T47D (cell line): Measurements from ENCODE around the gene ERVMER34-1.
A peak's percentile ranks its signal among the peaks of the same experiment; 100 is the strongest.

ENCODE experiments used
- DNase-seq, 2 experiments: peaks; one replicate each; pipeline versions ENCODE4 v3.0.0 to v3.0.0-alpha.2; 2011 to 2012; ENCODE audit warnings: low read depth in 1 of 2, low spot score in 1 of 2
- JUND ChIP-seq: IDR thresholded peaks from 2 replicates; pipeline ENCODE4 v1.6.1; 2012; ENCODE audit warnings: low read depth
- in situ Hi-C: cut with HindIII; loops from 2 replicates; pipeline ENCODE4 v1.10.0; 2016; ENCODE audit warnings: low sequenced_read_pairs, low pct_unique_long_range_greater_than_20kb

Gene ERVMER34-1

DNA sequence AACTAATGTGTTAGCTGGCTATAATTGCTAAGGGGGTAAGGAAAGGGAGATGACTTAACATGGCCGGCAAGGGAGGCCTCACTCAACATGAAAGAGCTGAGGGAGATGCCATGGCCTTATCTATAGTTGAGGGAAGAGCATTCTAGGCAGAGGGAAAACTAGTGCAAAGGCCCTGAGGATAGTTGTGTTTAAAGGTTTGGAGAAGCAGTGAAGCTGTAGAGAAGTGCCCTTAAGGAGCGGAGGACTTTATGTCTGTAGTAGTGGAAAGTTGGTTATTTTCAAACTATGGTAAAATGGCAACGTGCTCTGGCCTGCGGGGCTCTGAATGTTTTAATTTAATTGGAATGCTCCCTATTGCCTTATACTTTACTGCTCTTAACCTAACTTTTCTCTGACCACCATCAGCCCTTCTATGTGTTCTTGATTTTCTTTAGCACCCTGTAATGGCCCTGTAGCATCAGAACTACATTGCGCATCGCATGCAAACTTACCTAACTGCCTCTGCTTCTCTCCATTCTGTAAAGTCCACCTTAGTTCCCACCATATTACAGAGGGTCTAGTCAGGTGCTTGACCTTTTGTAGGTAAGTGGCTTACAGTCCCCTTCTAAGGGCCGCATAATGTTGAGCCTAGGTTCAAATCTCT, 35.8 kb downstream of the ERVMER34-1 start:
- no peak for TF ChIP-seq JUND
- in situ Hi-C loops, result no loop called here
- DNase-seq, result no peak

DNA sequence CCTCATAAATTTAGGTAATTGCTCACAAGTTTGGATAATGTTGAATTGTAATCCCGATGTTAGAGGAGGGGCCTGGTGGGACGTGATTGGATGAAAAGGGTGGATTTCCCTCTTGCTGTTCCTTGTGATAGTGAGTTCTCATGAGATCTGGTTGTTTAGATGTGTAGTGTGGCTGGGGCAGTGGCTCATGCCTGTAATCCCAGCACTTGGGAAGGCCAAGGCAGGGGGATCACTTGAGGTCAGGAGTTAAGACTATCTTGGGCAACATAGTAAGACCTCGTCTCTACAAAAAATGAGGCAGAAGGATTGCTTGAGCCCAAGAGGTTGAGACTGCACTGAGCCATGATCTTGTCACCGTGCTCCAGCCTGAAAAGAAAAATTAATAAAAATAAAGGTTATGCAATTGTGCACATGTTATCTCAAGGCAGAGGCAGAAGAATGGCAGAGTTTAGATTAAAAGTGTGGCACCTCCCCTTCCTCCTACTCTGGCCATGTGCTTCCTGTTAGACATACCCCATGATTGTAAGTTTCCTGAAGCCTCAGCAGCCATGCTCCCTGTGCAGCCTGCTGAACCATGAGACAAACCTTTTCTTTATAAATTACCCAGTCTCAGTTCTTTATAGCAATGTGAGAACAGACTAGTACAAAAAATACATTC, 36.5 kb downstream of the ERVMER34-1 start:
- in situ Hi-C loops, result no loop called here
- no peak for DNase-seq
- no peak for TF ChIP-seq JUND

DNA sequence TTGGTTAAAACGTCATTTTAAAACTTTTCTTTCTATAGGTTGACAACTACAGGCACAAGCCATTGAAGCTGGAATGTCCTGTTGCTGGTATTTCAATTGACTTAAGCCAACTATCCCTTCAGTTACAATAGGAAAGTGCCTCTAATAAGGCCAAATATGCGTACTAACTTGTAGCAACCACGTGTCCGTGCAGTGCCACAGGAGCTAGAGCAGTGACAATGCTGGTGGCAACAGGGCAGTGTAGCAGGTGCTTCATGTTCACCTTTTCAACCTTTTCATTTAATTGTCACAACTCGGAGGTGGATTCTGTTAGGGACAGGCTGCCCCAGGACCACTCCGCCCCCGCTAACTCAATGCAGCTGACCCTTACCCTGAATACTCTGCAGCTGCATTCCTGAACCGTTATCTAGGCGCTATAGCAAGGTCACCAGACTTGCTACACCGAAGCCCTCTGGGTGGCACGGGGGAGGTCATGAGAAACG, 37.7 kb downstream of the ERVMER34-1 start:
- no peak for TF ChIP-seq JUND
- DNase-seq, result peak in 1 of 2 experiments; percentile 20
- in situ Hi-C loops, result no loop called here

DNA sequence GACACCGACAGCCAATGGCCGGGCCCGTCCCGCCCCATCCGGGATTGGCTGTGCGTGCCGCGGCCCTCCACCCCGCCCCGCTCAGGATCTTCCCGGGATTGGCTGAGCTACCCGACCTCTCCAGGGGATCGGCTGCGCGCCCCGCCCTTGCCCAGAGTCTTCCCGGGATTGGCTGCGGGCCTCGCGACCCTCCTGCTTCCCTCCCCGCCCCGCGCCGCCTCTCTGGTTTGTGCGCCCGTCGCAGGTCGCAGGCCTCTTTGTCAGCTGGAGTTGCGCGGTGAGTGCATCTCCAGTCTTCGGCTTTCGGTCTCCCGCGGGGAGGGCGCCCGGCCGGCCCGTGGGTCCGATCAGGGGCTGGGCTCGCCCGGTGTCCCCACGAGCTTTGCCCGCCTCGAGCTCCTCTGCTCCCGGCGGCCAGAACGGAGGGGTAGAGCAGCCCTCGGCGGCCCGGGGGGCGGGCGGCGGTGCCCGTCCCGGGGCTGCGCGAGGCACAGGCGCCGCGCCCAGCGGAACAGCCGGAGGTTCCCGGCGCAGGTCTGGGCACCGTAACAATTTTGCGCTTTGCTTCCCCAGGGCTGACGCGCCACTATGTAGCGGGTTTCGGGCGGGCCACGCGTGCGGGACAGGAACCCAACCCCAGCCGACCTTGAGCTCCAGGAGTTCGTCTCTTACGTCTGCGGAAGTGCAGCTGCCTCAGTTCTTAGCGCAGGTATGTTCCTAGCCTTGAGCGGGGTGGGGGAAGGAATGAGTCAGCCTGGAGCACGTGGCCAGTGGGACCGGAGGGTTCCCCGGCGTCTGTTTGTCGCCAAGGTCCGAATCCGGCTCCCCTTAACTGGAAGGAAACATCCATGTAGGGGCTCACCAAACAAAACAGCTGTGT, 38.7 kb downstream of the ERVMER34-1 start:
- peak; percentile 86 to 96 for DNase-seq
- in situ Hi-C loops, result no loop called here
- TF ChIP-seq JUND, result no peak

- in situ Hi-C loops, result no loop called here
- DNase-seq, result no peak
- TF ChIP-seq JUND, result no peak
These were observed 39.4 kb downstream of the ERVMER34-1 start for GRCh38 chr4:52711834-52712250.

GRCh38 chr4:52711272-52711671, 40.0 kb downstream of the ERVMER34-1 start:
- no peak for DNase-seq
- in situ Hi-C loops, result no loop called here
- no peak for TF ChIP-seq JUND

DNA sequence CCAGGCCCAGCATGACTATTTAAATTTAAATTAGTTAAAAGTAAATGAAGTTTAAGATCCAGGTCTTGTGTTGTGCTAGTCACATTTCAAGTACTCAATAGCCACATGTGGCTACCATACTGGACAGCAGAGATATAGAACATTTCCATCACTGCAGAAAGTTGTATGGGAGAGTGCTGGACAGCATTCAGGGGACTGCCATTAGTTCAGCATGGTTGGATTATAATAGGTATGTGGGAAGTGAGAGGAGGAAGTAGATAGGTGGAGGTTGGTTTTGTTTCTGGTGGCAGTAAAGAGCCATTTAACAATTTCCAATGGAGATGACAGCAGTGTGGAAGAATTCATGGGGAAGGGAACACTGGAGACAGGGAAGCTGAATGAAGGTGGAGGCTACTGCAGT, 42.1 kb downstream of the ERVMER34-1 start:
- no peak for TF ChIP-seq JUND
- in situ Hi-C loops, result no loop called here

DNA sequence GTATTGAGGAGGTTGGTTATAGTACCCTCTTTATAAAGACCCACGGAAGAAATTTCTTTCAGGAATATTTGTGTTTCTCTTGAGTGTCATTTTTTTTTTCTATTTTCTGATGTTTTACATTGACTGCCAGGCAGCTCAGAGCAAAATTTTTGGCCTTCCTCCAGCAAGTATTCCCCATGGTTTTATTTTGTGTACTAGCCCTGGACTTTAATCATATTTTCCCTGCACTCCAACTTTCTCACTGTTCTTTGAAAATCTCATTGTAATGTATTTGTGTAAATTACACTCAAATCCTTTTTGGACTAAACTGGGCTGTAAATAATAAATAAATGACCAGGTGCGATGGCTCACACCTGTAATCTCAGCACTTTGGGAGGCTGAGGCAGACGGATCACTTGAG, 46.6 kb downstream of the ERVMER34-1 start:
- no peak for TF ChIP-seq JUND
- in situ Hi-C loops, result no loop called here
- DNase-seq, result no peak

More for the DNA sequence above, 42.1 kb downstream of the ERVMER34-1 start:
- no peak for DNase-seq

DNA sequence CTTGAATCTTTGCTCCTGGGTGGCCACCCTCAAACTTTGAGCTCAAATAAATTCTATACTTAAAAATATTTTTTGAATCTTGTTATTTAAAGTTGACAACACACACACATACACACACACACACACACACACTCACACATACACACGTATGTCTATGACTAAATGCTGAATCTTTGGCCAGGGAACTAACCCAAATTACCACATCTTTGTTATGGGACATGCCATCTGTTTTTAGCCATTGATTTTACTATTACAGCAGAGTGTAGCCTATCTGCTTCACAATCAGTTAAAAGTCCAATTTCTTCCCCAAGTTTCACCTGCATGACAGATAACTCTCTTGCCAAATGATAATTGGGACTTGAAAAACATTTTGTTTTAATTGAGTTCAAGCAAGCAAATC, 47.1 kb downstream of the ERVMER34-1 start:
- in situ Hi-C loops, result no loop called here
- DNase-seq, result no peak
- TF ChIP-seq JUND, result no peak

DNA sequence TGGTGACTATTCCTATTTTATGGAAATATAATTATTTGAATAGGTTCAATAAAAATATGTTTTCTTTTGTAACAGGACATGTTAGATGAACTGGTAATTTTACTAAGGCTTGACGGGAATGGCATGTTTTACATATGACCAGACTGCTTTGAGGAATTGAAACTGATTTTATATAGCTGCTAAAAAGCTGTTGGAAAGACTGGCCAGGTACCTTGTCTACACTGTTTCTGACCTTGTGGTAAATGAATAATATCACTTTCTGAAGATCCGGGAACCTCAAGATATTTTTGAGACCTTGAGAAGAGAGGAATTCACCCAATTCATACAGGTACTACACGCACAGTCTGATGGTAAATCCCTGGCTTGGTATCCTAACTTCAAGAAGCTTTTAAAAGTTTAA, 50.0 kb downstream of the ERVMER34-1 start:
- no peak for DNase-seq
- TF ChIP-seq JUND, result no peak

GRCh38 chr4:52694936-52695335, 56.3 kb downstream of the ERVMER34-1 start:
- TF ChIP-seq JUND, result no peak
- in situ Hi-C loops, result no loop called here
- DNase-seq, result no peak

More for the DNA sequence above, 50.0 kb downstream of the ERVMER34-1 start:
- in situ Hi-C loops, result no loop called here

DNA sequence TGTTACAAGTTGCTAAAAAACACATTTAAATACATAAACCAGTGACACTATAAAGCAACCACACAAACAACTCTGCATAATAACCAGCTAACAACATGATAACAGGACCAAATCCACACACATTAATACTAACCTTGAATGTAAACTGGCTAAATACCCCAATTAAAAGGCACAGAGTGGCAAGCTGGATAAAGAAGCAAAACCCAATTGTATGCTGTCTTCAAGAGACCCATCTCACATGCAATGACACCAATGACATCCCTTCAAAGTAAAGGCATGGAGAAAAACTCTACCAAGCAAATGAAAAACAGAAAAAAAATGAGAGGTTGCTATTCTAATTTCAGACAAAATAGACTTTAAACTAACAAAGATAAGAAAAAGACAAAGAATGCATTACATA, 57.7 kb downstream of the ERVMER34-1 start:
- DNase-seq, result no peak
- in situ Hi-C loops, result no loop called here
- no peak for TF ChIP-seq JUND
